Pancreas (tissue), 10 donors: Measurements from ENCODE around the gene BBX. TPM values are rescaled to one million over a fixed set of nuclear protein-coding genes. Genes with fewer than 3 reads are reported as not detected.
A peak's percentile ranks its signal among the peaks of the same experiment; 100 is the strongest.

Experiments used
- ATAC-seq, 4 donors: fragments of 200-7000 bp; cut with Tn5 transposase; one replicate each; pipeline versions ENCODE4 v1.8.0 to v1.9.1; 2020; ENCODE audit warnings: mild to moderate bottlenecking in 4 of 4, moderate library complexity in 4 of 4
- DNase-seq, 6 donors: peaks; one replicate each; pipeline ENCODE4 v3.0.0-alpha.2; 2020
- FAIRE-seq: peaks from 2 replicates; lab custom pipeline; 2012; peaks lifted over from hg19 to GRCh38; lab: Jason Lieb, UNC
- H3K27ac ChIP-seq, 4 donors: fragments of 200-600 bp; sonication (generic); 1 replicate in 3 of 4; 2 replicates in 1 of 4; pipeline versions ENCODE4 v1.5.0 to v1.8.0; 2020
- H3K27me3 ChIP-seq, 4 donors: fragments of 200-600 bp; one replicate each; pipeline ENCODE4 v1.8.0; 2021
- H3K36me3 ChIP-seq, 3 donors: fragments of 200-600 bp; sonication (generic) in 1 of 3; one replicate each; pipeline versions ENCODE4 v1.5.0 to v1.8.0; 2020 to 2021
- H3K4me1 ChIP-seq, 3 donors: fragments of 200-600 bp; one replicate each; pipeline ENCODE4 v1.8.0; 2021
- H3K4me3 ChIP-seq, 4 donors: fragments of 200-600 bp; sonication (generic) in 2 of 4; one replicate each; pipeline versions ENCODE4 v1.5.0 to v1.8.0; 2020 to 2021
- H3K9me3 ChIP-seq, 4 donors: fragments of 200-600 bp; one replicate each; pipeline ENCODE4 v1.8.0; 2021
- CTCF ChIP-seq, 4 donors: fragments of 200-600 bp; sonication (generic) in 3 of 4; IDR thresholded peaks; one replicate each; pipeline versions ENCODE4 v1.5.0 to v1.8.0; 2021; ENCODE audit warnings: antibody characterized with exemption in 4 of 4
- whole genome bisulfite sequencing, 2 donors: extraction: QIAGEN DNeasy Blood & Tissue Kit; methylation state at CpG; one replicate each; pipeline ENCODE4 v1.1.7; 2013; 5-methylcytosine and 5-hydroxymethylcytosine counted together
- intact Hi-C, 3 donors: fragments of 100-400 bp; cut with DNase I; formaldehyde crosslinking; loops; one replicate each; pipeline versions ENCODE4 v1.11.1 to v1.14.2; 2022
- polyA plus RNA-seq, 2 donors: library from polyadenylated mRNA; stranded (reverse); fragments of 200-250 nt; gene quantifications; one replicate each; pipeline ENCODE4 v1.2.3, GENCODE V29; 2013
- total RNA-seq, 6 donors: library from RNA; stranded (reverse); fragmentation: NEBNext Ultra II Directional in 4 of 6; extraction: Animal tissue kit (Norgen Biotek cat#: 25700) in 4 of 6; gene quantifications; one replicate each; pipeline versions ENCODE4 v1.2.1 to v1.2.4, GENCODE V29; 2021 to 2023
- donor health status: healthy with polysubstance abuse.
- donor health status: DM: no; HTN: no; CAD: no; lungs with moderate emphysema.
- donor health status: DM: no; HTN: no; CAD: no.
- donor health status: control.
- donor health status: control.
- donor health status: Bipolar disorder and iron deficiency.
- donor health status: DM: yes; HTN: yes; CAD: no.
- donor health status: DM: no; HTN: no; CAD: no.
- donor health status: DM: no; HTN: no; CAD: no.
- donor health status: DM: yes; HTN: yes; CAD: no.

Gene BBX
- total and polyA plus RNA-seq, 8 donors = 3.9 to 43.8 (median 19.8) TPM

GRCh38 chr3:107803170-107803569, 280.4 kb downstream of the BBX start:
- WGBS, 2 donors = 90 to 91% methylated on average over 3 of the region's 3 CpGs
- H3K27ac ChIP-seq = no peak overlapping the region
- TF ChIP-seq CTCF (IDR thresholded peaks at IDR 0.05) = no peak
- peaks cover 0 to 41% (median 18%) of the 10 kb centered on the region in 3 donors for H3K36me3 ChIP-seq
- no peak for DNase-seq
- ATAC-seq = no peak
- no peaks in the 10 kb centered on the region for H3K27me3 ChIP-seq
- no peaks in the 10 kb centered on the region for H3K9me3 ChIP-seq
- no peaks in the 10 kb centered on the region for H3K4me1 ChIP-seq
- FAIRE-seq = no peak
- intact Hi-C loops = no loop called here
- H3K4me3 ChIP-seq = no peak overlapping the region

- peaks cover 0 to 3% (median 0%) of the 10 kb centered on the region in 3 donors for H3K4me1 ChIP-seq
- no peak for FAIRE-seq
- TF ChIP-seq CTCF (IDR thresholded peaks at IDR 0.05) = no peak
- H3K27me3 ChIP-seq = no peaks in the 10 kb centered on the region
- ATAC-seq = no peak
- intact Hi-C loops = no loop called here
- H3K27ac ChIP-seq = no peak overlapping the region
- no peaks in the 10 kb centered on the region for H3K9me3 ChIP-seq
- H3K4me3 ChIP-seq = no peak overlapping the region
- no peak for DNase-seq
- H3K36me3 ChIP-seq = peaks cover 0 to 37% (median 17%) of the 10 kb centered on the region in 3 donors
- 100% methylated on average over 2 of the region's 2 CpGs for WGBS, 2 donors
These were observed 283.3 kb downstream of the BBX start for GRCh38 chr3:107806021-107806420.

GRCh38 chr3:107806536-107806935, 283.8 kb downstream of the BBX start:
- no peak for FAIRE-seq
- H3K27me3 ChIP-seq = no peaks in the 10 kb centered on the region
- whole genome bisulfite sequencing, 2 donors = 89 to 95% methylated on average over 3 of the region's 3 CpGs

GRCh38 chr3:107810171-107811071, 287.7 kb downstream of the BBX start:
- peak; percentile 58 to 81 (median 72) for ATAC-seq
- Histone ChIP-seq H3K4me3 (no peak overlapping the region), H3K4me1 (peaks cover 0 to 6% (median 0%) of the 10 kb centered on the region in 3 donors), H3K27ac (peak overlapping the region in 1 of 4 donors; percentile 61), H3K9me3 (no peaks in the 10 kb centered on the region), H3K36me3 (peaks cover 0 to 12% (median 0%) of the 10 kb centered on the region in 3 donors), H3K27me3 (no peaks in the 10 kb centered on the region)
- 63% methylated on average over 8 of the region's 8 CpGs for WGBS, 2 donors
- peak in 1 of 6 donors; percentile 13 for DNase-seq
- intact Hi-C loops = no loop called here
- FAIRE-seq = no peak
- no peak for TF ChIP-seq CTCF (IDR thresholded peaks at IDR 0.05)

More at GRCh38 chr3:107806536-107806935, 283.8 kb downstream of the BBX start:
- intact Hi-C loops = no loop called here
- Histone ChIP-seq H3K4me1 (peaks cover 0 to 6% (median 0%) of the 10 kb centered on the region in 3 donors), H3K36me3 (peaks cover 0 to 33% (median 12%) of the 10 kb centered on the region in 3 donors), H3K9me3 (no peaks in the 10 kb centered on the region), H3K27ac (no peak overlapping the region), H3K4me3 (no peak overlapping the region)
- ATAC-seq (no peak), DNase-seq (no peak)
- TF ChIP-seq CTCF (IDR thresholded peaks at IDR 0.05) = no peak

GRCh38 chr3:107813026-107813425, 290.3 kb downstream of the BBX start:
- Histone ChIP-seq H3K27ac (no peak overlapping the region), H3K27me3 (no peaks in the 10 kb centered on the region), H3K4me1 (peaks cover 0 to 6% (median 0%) of the 10 kb centered on the region in 3 donors), H3K4me3 (no peak overlapping the region), H3K9me3 (no peaks in the 10 kb centered on the region), H3K36me3 (no peaks in the 10 kb centered on the region)
- ATAC-seq (no peak), DNase-seq (no peak), FAIRE-seq (no peak)
- 85 to 91% methylated on average over 1 of the region's 1 CpG for WGBS, 2 donors
- TF ChIP-seq CTCF (IDR thresholded peaks at IDR 0.05) = no peak
- intact Hi-C loops = no loop called here
